Activated CD8-positive, alpha-beta memory T cell treated with anti-CD3 and anti-CD28 coated beads, Interleukin-2, amount 50 U/mL, for 1 hour (primary cell): ENCODE data around the gene TRIP6.
"Not testable (repeated sequence)": the region's sequence is repeated elsewhere in the genome, so short reads cannot be mapped to it uniquely, and the experiment has no call there.

Experiments used
- DNase-seq: peaks from one replicate; pipeline ENCODE4 v3.0.0-alpha.2; 2020; ENCODE audit errors: extremely low read depth

Gene TRIP6

DNA sequence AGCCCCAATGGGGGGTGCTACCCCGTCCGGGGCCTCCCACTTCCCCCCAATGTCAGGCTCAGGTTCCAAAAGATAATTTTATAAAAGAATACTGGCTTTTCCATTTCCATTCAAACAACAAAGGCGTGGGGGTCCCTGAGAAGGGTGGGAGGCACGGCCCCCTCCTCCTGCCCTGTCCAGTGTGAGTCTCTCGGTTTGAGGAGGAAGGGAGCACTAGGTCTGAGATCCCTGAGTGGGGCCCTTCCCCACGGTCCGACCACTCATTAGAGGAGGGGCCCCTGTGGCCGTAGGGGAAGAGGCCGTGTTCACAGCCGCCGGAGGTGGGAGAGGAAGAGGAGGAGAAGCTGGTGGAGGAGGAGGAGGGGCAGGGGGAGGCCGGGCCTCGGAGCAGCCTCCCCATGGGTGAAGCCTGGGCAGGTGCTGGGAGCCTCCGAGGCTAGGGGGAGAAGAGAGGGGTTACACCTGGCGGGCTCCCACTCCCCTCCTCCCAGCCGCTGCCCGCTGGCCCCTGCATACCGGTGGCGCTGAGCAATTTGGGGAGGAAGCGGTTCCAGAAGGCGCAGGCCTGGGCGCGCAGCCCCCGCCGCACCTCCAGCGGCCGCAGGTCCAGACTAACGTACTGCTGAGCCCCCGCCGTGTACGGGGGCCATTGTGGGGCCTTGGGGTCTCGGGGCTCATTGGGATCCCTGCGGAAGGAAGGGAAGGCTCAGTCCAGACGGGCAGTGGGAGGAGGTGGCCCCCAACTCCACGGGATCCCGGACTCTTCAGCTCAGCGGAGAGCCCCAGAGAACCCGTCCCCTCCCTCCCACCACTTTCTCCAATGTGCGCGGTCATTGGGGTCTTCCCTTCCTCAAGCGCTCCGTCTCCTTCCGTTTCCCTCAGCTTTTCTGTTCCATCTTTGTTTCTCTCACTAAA is 23.7 kb downstream of the TRIP6 start:
- DNase-seq: no peak

DNA sequence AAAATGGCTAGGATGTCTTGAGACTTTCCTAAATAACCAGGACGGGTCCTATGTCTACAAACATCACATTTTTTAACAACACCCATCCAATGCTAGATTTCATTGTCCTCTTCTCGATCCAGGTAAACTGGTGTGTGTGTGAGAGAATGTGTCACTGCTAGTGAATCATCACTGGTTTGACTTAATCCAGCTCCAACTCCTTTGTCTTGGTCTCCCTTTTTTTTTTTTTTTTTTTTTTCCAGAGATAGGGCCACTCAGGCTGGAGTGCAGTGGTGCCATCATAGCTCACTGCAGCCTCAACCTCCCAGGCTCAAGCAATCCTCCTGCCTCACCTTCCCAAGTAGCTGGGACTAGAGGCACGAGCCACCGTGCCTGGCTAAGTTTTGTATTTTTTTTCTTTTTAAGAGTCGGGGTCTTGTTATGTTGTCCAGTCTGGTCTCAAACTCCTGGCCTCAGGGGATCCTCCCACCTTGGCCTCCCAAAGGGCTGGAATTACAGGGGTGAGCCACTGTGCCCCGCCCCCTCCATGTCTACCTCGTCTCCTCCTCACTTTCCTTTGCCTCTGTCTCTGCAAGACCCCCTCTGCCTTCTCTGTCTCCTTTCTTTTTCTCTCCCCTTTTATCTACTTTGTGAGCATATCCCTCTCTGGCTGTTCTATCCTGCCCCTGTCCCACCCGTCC is 24.5 kb downstream of the TRIP6 start:
- no peak for DNase-seq

DNA sequence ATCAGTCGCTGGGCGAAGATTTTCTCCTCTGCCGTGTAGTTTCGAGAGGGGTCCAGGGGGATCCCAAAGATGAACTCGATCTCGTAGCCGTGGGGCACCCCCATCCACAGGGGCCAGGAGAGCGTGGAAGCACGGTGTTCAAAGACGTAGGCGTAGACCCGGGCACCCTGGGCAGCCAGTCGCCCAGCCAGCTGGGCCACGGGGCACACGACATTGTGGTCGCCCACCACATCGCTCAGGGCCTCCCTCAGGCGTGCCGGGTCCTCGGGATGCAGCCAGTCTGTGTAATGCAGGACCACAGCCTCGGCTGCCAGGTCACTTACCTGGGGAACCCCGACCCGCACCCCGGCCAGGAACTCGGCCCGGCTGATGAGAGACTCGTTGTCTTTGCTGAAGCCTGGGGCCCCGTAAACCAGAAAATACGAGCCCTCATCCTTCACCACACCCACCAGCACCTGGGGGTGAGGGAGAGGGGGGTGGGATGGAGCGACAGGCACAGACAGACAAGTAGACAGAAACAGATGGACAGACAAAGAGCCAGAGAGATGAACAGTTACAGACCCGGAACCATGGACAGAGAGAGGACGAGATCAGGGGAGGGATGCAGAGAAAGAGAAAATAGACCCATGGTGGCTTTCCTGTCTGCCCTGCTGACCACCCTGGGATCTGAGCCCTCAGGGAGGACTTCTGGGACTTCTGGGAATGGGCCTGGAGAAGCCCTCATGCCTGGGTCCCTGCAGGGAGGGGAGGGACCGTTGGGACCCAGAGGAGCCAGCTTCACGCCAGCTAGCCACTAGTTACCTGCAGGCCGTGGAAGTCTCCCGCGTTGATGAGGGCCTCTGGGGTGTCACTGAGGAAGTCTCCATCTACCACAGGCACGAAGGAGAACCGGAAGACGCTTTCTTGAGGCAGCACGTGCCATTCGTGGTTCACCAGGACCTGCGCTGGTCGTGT is 25.5 kb downstream of the TRIP6 start:
- no peak for DNase-seq

DNA sequence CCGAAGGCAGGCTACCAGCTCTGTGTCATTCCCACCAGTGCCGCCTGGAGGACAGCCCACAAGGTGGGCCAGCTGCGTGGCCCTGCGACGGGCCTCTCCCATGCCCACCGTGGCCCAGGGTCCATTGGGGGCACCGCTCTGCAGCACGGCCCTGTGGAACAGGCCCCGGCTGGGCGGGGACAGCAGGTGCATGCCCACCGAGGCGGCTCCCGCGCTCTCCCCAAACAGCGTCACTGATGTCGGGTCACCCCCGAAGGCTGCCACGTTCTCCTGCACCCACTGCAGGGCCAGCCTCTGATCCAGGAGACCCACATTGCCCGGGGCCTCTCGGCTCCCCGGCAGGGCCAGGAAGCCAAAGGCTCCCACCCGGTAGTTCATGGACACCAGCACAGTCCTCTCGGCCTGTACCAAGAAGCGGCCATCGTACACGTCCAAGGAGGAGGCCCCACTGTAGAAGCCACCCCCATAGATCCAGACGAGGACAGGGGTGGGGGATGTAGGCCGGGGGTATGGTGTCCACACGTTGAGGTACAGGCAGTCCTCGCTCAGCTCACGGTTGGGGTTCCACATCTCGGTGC is 26.2 kb downstream of the TRIP6 start:
- DNase-seq: no peak

DNA sequence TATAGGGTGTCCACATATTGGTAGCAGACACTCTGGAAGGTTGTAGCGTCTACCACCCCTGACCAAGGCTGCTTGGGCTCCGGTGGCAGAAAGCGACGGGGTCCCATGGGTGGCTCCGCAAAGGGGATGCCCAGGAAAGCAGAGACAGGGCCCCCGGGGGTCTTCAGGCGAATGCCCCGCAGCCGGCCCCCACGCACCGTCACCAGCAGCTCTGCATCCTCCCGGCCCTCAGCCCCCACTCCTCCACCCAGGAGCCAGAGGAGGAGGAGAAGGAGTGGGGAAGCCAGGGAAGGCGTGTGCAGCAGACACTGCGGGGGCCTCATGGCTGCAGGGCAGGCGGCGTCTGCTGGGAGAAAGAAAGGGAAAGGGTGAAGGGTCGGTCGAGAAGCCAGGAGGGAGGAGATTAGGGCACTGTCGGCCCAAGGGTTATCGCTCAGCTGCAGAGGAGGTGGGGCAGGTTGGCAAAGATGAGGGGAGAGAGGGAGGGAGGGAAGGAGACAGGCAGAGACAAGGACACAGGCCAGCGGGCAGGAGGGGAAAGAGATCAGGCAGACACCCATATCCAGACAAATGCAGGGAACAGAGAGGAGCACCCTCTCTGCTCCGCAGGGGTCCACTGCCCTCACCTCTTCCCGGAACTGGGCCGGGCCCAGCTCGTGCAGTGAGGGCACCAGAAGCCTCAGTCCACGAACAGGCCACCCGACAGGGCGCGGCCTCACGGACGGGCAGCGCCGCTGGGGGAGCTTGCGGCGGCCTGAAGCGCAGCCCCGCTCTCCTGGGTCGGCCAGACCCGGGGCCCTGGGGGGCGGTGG is 26.9 kb downstream of the TRIP6 start:
- no peak for DNase-seq

DNA sequence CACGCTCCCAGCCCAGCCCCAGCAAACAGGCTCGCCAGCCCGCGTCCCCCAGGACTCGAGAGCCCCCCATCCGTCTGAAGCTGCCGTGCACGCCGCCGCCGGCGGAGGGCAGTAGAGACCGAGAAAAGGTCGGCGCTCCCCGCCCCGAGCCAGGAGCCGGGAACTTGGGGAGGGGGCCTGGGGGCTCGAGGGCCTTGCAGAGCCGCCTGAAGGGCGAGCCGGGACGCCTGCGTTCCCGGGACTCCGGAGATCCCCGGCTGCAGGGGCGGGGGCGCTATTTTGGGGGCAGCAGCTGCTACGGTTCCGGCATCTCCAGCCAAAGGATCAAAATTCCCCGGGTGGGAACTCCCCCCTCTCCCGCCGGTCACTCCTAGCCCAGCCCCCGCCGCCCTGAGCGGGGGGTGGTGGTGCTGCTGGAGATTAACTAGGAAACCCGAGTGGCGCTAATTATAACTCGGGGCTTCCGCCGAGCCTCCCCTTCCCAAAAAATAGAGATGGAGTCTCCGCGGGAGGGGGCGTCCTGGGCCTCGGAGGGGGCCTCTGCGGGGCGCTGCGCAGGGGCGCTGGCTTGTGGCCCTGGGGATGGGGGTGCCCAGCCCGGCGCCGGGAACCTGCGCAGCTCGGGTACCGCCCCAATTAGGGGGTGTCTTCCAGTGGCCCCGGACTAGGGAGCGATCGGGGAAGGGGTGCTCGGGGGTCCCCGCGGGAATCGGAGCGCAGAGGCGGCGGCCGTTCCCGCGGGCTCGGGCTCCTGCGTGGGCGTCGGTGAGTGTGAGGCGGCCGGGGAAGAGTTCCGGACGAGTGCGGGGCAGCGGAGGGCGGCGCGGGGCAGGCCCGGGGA is 27.9 kb downstream of the TRIP6 start:
- DNase-seq: no peak

DNA sequence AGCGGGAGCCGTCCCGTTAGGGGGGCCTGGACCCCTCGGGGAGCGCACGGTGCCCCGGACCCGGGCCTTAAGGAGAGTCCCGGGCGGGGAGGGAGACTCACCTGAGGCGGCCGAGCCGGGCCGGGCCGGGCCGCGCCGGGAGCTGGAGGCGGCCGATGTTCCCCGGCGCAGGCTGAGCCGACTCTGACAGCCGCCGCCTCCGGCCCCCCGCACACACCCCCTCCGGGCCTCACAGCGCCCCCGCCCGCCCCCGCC is 28.4 kb downstream of the TRIP6 start, which contains the start of gene ACHE:
ACHE (minus strand) TSS at position 188 of the 255 bp plus-strand sequence. CDS start 1,656 bp downstream, outside the sequence.
- DNase-seq: no peak

DNA sequence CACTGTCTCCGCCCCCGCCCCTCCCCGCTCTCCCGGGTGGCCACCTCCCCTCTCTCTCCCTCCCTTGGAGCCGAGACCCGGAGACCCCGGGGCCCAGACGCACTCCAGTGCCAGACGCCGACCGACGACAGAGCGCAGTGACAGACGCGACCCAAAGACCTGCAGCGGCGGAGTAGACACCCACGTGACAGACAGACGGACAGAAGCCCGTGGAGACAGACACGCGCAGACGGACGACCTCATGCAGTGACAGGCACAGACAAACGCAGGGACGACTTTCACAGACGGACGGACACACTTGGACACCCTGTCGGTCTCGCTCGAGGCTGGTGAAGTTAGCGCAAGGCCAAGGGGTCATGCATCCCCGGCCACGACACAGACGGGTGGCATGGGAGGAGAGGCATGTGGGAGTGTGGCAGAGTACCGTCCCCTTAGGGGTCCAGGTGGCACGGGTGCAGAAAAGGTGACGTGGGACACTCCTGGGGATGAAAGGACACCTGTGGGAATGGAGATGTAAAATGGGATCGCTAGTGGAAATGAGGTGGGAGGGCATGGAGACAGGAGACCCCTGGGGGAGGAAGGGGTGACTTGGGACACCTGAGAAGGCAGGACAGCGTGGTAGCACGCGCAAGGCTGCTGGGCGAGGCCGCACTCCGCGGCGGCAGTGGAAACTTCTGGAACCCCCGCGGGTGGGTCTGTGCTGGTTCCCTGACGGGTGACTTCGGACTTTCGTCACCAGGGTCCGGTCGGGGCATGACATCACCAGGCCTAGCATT is 29.0 kb downstream of the TRIP6 start:
- no peak for DNase-seq

DNA sequence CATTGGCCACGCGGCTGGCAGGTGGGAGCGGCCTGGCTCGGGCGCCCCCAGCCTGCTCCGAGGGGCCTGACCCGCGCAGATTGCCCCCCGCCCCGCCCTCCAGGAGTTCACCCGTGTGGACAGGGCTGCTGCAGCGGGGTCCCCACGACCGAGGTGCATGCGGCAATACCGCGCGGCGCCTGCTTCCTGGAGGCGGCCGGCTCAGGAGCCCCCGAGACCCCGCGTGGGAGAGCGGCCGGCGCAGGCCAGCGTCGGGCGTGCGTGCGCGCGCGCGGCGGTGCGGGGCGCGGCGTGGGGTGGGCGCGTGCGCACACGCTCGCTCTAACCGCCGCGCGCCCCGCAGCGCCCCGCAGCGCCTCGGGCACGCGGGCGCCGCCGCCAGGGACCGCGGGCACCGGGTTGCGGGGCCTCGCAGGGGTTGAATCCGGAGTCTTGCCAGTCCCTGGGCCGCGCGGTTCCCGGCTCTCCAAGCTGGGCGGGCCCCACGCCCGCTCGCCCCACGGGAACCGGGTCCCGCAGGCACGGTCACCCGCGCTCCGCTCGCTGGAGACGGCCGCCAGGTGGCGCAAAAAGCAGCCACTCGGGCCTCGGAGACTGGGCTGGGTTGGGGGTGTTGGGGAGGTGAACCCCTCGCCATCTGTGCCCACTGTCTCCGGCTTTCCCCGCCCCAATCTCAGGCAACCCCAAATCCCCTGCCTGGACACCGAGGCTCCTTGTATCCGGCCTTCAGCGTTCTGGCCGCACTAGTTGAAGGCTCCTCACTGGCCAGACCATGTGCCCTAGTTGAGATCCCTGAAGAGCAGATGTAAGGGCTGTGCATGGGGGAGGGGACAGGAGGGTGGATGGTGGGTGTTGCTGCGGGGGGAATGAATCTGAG is 29.8 kb downstream of the TRIP6 start:
- DNase-seq: no peak

DNA sequence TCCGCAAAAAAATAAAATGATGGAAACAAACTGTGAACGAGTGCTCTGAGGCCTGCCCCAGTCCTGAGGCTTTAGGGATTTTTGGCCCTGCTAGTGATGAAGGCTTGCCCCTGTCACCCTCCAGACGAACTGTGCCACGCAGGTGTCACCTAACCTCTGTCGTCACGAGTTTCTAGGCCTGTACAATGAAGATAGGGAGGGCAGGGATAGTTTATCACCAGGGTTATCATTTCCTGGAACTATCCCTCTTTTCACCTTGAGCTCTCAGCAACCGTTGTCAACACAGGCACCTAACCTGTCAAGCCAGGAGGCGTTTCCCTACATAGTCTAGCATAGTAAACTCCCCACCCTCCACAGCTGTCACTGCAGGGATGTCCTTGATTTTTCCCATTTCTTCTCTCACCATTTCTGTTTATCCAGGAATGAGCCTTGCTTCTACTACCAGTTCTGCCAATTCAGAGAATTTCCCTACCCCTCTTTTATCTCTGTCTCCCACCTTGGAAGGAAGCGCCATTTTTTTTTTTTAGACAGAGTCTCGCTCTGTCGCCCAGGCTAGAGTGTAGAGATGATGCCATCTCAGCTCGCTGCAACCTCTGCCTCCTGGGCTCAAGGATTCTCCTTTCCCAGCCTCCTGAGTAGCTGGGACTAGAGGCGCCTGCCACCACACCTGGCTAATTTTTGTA is 30.7 kb downstream of the TRIP6 start:
- DNase-seq: no peak

DNA sequence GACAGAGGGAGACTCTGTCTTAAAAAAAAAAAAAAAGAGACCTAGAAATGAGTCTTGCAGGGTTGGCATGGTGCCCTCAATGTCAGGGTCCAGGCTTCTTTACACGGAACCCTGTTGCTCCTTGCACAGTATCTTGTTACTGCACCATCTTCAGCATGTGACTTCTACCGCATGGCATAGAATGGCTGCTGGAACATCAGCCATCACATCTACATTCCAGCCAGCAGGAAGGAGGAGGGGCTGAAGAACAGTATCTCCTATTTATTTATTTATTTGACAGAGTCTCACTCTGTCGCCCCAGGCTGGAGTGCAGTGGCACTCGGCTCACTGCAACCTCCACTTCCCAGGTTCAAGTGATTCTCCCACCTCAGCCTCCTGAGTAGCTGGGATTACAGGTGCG is 32.2 kb downstream of the TRIP6 start:
- DNase-seq: no peak

DNA sequence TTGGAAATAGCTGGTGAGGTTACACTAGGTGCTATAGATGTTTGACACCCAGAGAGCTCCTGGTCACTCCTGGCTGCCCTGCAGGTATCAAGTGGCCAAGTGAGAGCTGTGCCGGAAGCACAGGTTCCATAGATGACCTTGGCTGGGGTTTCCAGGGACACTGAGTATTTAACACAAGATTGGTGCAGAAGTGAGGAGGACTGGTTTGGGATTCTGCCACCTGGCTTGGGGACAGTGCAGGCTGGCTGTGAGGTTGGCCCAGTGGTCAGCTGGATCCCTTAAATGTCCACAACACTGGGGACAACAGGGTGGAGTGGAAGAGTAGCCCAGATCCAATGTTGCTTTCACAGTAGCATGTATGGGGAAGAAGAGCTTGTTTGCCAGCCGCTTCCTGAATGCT is 33.8 kb downstream of the TRIP6 start:
- no peak for DNase-seq

DNA sequence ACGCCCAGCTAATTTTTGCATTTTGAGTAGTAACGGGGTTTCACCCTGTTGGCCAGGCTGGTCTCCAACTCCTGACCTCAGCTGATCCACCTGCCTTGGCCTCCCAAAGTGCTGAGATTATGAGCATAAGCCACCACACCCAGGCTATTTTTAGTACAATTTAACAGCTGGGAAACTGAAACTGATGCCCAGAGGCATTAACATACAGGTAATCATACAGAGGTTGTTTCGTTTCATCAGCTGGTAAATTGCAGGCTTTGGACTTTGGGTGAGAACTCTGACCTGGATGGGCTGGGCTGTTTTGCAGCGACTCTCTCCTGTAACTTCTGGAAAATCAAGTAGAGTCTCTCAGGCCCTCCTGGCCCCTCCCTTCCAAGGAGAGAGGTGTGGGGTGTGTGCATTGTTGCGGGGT is 34.7 kb downstream of the TRIP6 start:
- DNase-seq: no peak

DNA sequence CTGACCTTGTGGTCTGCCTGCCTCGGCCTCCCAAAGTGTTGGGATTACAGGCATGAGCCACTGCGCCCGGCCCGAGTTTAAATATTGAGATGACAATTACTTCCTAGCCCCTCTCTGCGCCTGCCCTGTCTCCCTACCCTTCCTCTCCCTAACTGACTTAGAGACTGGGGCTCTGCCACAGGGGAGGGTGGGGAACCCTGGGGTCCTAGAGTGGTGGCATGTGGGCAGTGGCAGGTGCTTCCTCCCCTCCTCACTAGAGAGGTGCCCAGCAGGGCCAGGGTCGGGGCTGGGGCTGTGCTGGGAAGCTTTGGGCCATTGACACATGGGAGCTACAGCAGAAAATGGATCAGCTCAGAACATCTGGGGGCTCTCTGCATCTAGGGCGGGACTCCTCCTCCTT is 35.5 kb downstream of the TRIP6 start:
- DNase-seq: no peak

DNA sequence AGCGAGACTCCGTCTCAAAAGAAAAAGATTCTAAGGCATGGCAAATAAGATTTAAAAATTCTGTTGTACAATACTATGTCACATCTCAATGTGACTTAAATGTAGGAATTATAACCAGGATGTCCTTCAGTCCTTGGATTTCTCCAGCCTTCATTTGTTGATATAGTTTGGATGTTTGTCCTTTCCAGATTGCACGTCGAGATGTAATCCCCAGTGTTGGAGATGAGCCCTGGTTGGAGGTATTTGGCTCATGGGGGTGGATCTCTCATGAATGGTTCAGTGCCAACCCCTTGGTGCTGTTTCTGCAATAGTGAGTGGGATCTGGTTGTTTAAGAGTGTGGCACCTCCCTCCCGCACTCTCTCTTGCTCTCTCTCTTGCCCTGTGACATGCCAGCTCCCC is 41.3 kb downstream of the TRIP6 start:
- DNase-seq: no peak

DNA sequence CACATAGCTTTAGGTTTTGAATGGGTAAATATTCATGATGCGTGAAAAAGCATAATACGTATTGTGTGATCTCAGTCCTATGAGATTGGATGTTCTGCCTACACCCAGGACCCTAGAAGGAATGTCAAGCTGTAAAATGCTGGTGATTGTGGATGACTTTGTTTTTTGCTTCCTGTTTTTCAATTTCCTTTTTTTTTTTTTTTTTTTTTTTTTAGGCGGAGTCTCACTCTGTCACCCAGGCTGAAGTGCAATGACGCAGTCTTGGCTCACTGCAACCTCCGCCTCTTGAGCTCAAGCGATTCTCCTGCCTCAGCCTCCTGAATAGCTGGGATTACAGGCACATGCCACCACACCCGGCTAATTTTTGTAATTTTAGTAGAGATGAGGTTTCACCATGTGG is 43.3 kb downstream of the TRIP6 start:
- DNase-seq: not testable (repeated sequence)

DNA sequence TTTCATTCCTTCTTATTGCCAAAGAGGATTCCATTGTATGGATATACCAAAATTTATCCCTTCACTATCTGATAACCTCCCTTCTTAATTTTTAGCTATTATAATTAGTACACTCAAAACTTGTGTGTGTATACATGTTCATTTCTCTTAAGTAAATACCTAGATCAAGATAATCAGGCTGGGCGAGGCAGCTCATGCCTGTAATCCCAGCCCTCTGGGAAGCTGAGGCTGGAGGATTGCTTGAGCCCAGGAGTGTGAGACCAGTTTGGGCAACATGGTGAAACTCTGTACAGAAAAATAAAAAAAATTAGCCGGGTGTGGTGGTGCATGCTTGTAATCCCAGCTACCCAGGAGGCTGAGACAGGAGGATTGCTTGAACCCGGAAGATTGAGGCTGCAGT is 44.3 kb downstream of the TRIP6 start:
- DNase-seq: no peak
